NCI-H82 (cell line): Measurements from ENCODE around the gene NFIA.
"Not testable (repeated sequence)": the region's sequence is repeated elsewhere in the genome, so short reads cannot be mapped to it uniquely, and the experiment has no call there.

Experiments
- DNase-seq: peaks from one replicate; lab custom pipeline; 2025; lab: John Stamatoyannopoulos, UW

The NFIA gene

GRCh38 chr1:61273167-61273705, 190.9 kb downstream of the NFIA start:
- DNase-seq: no peak

GRCh38 chr1:61273861-61274260, 191.5 kb downstream of the NFIA start:
- no peak for DNase-seq

GRCh38 chr1:61274939-61275338, 192.6 kb downstream of the NFIA start:
- no peak for DNase-seq

- no peak for DNase-seq
These were observed 193.9 kb downstream of the NFIA start for GRCh38 chr1:61276246-61276645.

- DNase-seq: no peak
These were observed 194.8 kb downstream of the NFIA start for GRCh38 chr1:61277121-61277690.

- not testable (repeated sequence) for DNase-seq
These were observed 196.1 kb downstream of the NFIA start for GRCh38 chr1:61278503-61278902.

- no peak for DNase-seq
These were observed 196.6 kb downstream of the NFIA start for GRCh38 chr1:61278966-61279365.

GRCh38 chr1:61279570-61279969, 197.2 kb downstream of the NFIA start:
- peak; percentile 9 for DNase-seq

- no peak for DNase-seq
These were observed 198.1 kb downstream of the NFIA start for GRCh38 chr1:61280452-61280851.

GRCh38 chr1:61282387-61282786, 200.0 kb downstream of the NFIA start:
- DNase-seq: peak; percentile 50

GRCh38 chr1:61284248-61284854, 202.0 kb downstream of the NFIA start:
- no peak for DNase-seq

GRCh38 chr1:61284936-61285335, 202.6 kb downstream of the NFIA start:
- DNase-seq: peak; percentile 14

GRCh38 chr1:61285371-61285885, 203.1 kb downstream of the NFIA start:
- DNase-seq: no peak

- DNase-seq: no peak
These were observed 204.7 kb downstream of the NFIA start for GRCh38 chr1:61287014-61287413.

GRCh38 chr1:61287734-61288133, 205.4 kb downstream of the NFIA start:
- no peak for DNase-seq

- DNase-seq: no peak
These were observed 207.1 kb downstream of the NFIA start for GRCh38 chr1:61289232-61290098.

- no peak for DNase-seq
These were observed 208.2 kb downstream of the NFIA start for GRCh38 chr1:61290525-61290924.

GRCh38 chr1:61293197-61293596, 210.8 kb downstream of the NFIA start:
- no peak for DNase-seq

- DNase-seq: no peak
These were observed 211.7 kb downstream of the NFIA start for GRCh38 chr1:61293986-61294504.

- no peak for DNase-seq
These were observed 212.6 kb downstream of the NFIA start for GRCh38 chr1:61294930-61295329.

- no peak for DNase-seq
These were observed 213.6 kb downstream of the NFIA start for GRCh38 chr1:61295818-61296537.

- no peak for DNase-seq
These were observed 215.5 kb downstream of the NFIA start for GRCh38 chr1:61297887-61298286.
